Frontal cortex (tissue), 4 donors: ENCODE data around the gene ARMC6. TPM values are rescaled to one million over a fixed set of nuclear protein-coding genes. Genes with fewer than 3 reads are reported as not detected.

Experiments used
- DNase-seq, 2 donors: peaks; one replicate each; pipeline ENCODE4 v3.0.0; 2012; ENCODE audit warnings: low spot score in 2 of 2
- FAIRE-seq: peaks from 2 replicates; lab custom pipeline; 2012; peaks lifted over from hg19 to GRCh38; lab: Jason Lieb, UNC
- total RNA-seq: library from RNA; depleted of rRNA; stranded (reverse); fragments of >200 nt; gene quantifications from one replicate; pipeline ENCODE4 v1.2.3, GENCODE V29; 2014
- donor health status: control.
- donor health status: control.
- donor health status: control.

ARMC6 gene
- total RNA-seq, 1 donor from 2014 or later: 56.3 TPM

GRCh38 chr19:19067276-19068072 is 34.1 kb downstream of the ARMC6 start:
- FAIRE-seq (no peak), DNase-seq (no peak)

DNA sequence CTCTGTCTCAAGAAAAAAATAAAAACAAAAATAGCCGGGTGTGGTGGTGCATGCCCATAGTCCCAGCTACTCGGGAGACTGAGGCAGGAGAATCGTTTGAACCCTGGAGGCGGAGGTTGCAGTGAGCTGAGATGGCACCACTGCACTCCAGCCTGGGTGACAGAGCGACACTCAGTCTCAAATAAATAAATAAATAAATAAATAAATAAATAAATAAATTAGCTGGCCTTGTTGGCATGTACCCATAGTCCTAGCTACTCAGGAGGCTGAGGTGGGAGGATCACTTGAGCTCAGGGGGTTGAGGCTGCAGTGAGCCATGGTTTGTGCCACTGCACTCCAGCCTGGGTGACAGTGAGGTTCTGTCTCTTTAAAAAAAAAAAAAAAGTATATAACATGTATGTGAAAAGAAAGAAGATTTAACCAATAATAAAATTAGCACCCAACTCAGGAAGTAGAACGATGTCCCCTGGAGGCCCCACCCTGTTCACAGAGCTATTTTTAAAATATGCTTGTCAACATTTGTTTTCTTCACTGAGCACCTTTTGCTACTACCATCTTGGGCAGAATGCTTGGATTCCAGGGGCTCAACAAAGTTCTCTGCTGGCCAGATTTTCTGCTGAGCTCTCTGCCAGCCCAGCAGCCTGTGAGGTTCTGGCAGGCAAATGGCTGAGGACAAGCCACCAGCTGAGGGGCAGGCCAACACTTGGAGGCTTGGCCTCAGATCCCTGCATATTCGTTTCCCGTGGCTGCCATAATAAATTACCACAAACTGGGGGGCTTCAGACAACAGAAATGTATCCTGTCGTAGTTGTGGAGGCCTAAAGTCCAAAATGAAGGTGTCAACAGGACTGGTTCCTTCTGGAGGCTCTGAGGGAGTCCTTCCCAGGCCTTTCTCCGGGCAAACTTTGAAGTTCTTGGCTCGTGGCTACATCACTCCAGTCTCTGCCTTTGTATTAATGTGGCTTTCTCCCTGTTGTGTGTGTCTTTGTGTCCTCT is 35.6 kb downstream of the ARMC6 start:
- FAIRE-seq (no peak), DNase-seq (no peak)

DNA sequence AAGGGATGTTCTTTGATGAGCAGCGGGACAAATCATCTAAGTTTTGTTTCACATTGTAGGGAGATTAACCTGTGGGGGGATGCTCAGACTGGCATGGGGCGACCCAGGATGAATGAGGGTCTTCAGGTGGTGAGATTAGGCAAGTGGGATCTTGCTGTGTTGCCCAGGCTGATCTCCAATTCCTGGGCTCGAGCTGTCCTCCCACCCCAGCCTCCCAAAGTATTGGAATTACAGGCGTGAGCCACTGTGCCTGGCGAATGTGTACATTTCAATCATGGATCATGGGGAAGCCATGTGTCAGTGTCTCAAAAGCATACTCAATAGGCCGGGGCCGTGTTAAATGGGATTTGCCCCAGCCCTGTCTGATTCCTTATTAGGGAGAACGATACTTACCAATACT is 38.5 kb downstream of the ARMC6 start:
- DNase-seq (no peak), FAIRE-seq (no peak)

DNA sequence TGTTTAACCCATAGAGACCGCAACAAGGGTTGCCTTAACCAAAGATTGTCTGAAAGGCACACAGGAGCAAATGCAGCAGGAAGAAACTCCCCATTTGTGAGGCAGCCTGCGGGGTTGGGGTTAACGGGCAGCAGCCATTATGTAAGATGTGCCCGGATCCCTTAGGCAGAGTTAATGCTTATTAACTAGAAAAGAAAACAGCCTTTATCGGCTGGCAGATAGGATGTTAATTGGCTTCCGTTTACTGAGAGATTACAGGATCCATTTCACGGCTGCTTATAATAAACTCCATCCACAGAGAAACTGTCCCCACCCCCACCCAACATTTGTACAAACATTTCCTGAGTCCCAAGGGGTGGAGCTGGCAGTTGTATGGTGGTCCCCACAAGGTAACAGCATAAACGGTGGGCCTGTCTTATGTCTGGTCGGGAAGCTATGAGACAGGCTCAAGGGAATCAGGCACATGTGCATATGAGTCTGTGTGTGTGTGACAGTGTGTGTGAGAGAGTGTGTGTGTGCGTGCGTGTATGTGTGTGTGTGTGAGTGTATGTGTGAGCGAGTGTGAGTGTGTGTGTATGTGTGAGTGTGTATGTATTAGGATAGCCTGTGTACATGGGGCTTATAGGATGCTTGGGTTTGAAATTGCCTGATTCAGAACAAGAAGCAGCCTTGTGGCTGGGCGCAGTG is 40.9 kb downstream of the ARMC6 start:
- FAIRE-seq: no peak
- no peak for DNase-seq

DNA sequence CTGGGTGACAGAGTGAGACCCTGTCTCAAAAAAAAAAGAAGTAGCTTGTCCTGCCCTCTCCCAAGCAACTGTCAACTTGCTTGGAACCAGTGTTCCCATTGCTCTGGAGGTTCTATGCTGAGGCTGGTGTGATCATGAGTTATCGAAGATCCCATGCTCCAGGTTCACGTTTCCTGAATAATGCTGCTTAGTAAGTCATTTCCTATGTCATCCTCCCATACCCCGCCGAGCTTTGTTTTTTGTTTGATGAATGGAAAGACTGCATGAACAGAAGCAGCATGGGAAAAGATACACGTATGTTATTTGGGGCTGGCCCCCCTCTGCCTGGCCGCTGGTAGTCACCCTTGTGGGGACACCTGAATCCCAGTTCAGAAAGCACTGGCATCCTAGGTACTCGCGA is 41.7 kb downstream of the ARMC6 start:
- FAIRE-seq (no peak), DNase-seq (no peak)

DNA sequence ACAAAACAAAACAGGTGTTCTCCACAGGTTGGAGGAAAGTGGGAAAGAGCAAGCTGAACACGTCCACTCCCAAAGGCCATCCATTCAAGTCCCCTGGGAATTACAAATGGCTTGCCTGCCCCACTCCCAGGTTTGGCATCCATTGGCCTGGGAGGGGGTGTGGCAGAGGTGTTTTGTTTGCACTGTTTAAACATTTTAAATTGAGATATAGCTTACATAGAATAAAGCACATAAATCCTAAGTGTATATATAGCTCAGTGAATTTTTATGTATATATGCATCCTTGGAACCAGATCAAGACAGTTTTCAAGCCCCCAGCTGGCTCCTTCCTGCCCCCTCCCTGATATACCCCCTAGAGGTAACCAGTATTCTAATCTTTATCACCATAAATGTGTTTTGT is 43.1 kb downstream of the ARMC6 start:
- FAIRE-seq: no peak
- DNase-seq: no peak

- DNase-seq: no peak
These were observed 43.7 kb downstream of the ARMC6 start for GRCh38 chr19:19077103-19077502.

GRCh38 chr19:19078801-19079200 is 45.4 kb downstream of the ARMC6 start:
- no peak for DNase-seq
- no peak for FAIRE-seq

More at GRCh38 chr19:19077103-19077502, 43.7 kb downstream of the ARMC6 start:
- no peak for FAIRE-seq

- FAIRE-seq: no peak
- no peak for DNase-seq
These were observed 46.2 kb downstream of the ARMC6 start for GRCh38 chr19:19079571-19079970.

- FAIRE-seq (no peak), DNase-seq (no peak)
These were observed 48.3 kb downstream of the ARMC6 start for GRCh38 chr19:19081642-19082151.

- no peak for DNase-seq
- FAIRE-seq: no peak
These were observed 50.2 kb downstream of the ARMC6 start for GRCh38 chr19:19083413-19084178.

GRCh38 chr19:19087676-19088075 is 54.3 kb downstream of the ARMC6 start:
- DNase-seq (no peak), FAIRE-seq (no peak)

DNA sequence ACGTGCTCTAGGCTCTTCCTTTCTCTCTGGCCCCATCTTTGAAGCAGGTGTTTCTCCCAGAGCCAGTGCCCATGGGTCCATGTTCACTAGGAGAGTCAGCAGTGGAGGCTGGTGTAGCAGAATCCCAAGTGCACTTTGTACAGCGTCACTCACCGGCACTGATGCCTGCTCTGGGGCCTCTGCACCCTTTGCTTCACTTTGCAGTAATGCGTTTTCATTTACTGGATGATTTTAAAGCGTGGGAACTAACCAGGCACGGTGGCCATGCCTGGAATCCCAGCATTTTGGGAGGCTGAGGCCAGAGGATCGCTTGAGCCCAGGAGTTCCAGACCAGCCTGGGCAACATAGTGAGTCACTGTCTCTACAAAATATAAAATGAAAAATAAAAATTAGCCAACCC is 61.1 kb downstream of the ARMC6 start:
- DNase-seq (no peak), FAIRE-seq (no peak)

- FAIRE-seq (no peak), DNase-seq (no peak)
These were observed 62.3 kb downstream of the ARMC6 start for GRCh38 chr19:19095691-19096090.

GRCh38 chr19:19096641-19097627 is 63.5 kb downstream of the ARMC6 start:
- no peak for FAIRE-seq
- no peak for DNase-seq

DNA sequence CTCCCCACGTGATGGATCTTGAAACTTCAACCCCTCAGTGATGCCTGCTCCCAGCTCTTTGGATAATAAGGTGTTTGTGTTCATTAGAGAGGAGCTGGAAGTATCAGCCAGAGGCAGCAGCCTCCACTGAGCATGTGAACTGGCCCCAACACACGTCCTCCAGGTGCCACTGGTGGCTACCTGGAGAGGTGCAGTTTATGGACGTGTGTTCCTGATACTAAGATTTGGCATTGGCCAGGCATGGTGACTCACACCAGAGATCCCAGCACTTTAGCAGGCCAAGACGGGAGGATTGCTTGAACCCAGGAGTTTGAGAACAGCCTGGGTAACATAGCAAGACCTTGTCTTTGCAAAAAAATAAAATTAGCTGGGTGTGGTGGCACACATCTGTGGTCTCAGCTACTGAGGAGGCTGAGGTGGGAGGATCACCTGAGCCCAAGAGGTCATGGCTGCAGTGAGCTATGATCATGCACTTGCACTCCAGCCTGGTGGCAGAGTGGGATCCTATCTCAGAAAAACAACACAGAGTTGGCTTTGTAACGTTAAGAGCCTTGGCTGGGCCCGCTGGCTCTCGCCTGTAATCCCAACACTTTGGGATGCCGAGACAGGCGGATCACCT is 64.8 kb downstream of the ARMC6 start:
- FAIRE-seq: no peak
- no peak for DNase-seq

- DNase-seq (no peak), FAIRE-seq (no peak)
These were observed 65.6 kb downstream of the ARMC6 start for GRCh38 chr19:19098703-19099632.
